Stimulated activated CD8-positive, alpha-beta memory T cell treated with anti-CD3 and anti-CD28 coated beads, Interleukin-15, amount 100 ng/mL, for 1 hour (primary cell): Measurements from ENCODE around the gene COL1A2.

Experiments
- DNase-seq: peaks from one replicate; pipeline ENCODE4 v3.0.0-alpha.2; 2020; ENCODE audit warnings: low read depth

COL1A2 gene

DNA sequence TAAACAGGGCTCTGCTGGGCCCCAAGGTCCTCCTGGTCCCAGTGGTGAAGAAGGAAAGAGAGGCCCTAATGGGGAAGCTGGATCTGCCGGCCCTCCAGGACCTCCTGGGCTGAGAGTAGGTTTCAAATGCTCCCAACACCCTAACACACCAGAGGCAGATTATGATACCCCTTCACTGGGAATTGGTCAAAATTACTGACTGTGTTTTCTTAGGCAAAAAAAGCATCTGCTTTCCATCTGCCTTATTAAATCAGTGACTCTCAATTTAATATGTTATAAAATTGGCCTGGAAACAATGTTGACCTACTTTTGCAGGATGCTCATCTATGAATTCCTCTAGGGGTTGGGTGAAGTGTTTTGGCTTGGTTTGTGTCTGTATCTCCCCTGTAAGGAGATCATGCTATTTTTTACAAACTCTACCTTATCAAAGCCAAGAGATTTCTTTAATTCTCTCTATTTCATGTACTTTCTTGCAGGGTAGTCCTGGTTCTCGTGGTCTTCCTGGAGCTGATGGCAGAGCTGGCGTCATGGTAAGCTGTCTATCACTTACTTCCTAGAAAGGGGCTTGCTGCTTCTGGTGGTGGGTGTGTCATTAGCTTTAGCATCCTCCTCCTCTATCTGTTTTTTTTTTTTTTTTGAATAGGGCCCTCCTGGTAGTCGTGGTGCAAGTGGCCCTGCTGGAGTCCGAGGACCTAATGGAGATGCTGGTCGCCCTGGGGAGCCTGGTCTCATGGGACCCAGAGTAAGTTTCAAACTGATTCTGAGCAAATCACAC, 15.9 kb downstream of the COL1A2 start:
- no peak for DNase-seq

DNA sequence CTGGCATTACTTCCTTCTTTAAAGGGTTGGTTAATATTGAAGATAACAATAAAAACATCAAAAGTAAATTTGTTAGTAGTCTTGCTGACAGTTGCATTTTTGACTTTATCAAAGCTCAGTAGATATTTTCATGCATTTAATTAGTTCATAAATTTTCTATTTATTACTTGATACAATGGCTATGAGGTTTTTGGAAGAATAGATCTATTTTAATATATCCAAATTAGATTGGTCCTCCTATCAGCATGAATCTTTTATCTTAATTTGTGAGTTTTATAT, 16.4 kb downstream of the COL1A2 start:
- DNase-seq, result no peak

DNA sequence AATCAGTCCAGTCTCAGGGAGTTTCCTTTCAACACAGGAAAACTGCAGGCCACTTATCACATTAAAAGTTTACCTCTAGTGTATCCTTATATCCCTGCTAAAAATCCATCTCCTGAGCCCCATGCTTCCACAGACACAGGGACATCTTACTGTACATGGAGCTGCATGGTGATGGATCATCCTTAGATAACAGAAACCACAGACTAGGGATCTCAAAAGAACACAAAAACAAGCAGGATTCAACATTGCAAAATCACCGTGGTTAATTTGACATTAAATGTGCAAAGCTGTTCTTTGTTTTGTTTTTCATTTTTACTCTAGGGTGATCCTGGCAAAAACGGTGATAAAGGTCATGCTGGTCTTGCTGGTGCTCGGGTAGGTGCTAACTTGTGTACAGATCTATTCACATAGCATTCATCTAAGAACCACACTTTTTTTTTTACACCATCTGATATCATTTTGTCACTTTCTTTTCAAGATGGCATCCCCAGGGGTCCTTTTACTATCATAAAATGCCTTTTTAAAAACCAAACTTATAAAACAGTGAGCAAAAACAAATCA, 18.1 kb downstream of the COL1A2 start:
- DNase-seq, result no peak

GRCh38 chr7:94414481-94414880, 19.8 kb downstream of the COL1A2 start:
- no peak for DNase-seq

GRCh38 chr7:94414980-94415379, 20.3 kb downstream of the COL1A2 start:
- no peak for DNase-seq

GRCh38 chr7:94417306-94417705, 22.6 kb downstream of the COL1A2 start:
- DNase-seq, result no peak

DNA sequence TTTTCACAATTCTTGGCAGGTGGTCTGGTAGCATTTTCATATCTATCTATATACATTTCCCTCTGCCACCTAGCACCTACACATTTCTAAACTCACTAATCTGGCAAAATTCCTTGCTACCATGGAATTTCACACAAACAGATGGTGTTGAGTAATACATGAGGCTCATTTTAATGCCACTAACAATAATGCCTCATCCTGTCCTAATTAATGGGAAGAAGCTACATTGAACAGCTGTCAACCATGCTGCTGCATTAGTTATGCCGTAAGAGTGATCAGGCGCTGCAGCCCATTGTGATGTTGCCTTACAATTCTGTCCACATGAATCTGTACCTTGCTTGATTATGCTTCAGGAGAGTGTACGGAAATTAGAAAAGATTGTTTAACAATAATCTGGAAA, 23.2 kb downstream of the COL1A2 start:
- no peak for DNase-seq

GRCh38 chr7:94418851-94419250, 24.2 kb downstream of the COL1A2 start:
- DNase-seq, result no peak

GRCh38 chr7:94420328-94420727, 25.6 kb downstream of the COL1A2 start:
- no peak for DNase-seq

GRCh38 chr7:94421681-94422080, 27.0 kb downstream of the COL1A2 start:
- no peak for DNase-seq

DNA sequence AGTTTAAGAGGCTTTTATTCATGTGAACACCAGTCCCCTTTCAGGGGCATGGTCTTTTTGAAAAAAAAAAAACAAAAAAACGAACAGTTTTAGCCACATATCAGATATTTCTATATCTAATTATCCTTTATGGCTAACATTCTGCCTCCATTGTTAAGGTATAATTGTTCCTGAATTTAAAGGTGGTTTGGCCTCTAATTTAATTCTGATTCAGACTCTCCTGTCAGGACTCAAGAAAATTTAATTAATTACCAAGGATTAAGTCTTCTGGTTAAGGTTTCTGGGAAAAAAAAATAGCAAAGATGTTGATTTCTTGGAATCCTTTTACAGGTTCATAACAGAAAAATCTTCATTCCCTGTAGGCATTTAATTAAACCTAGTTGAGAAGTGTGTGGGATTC, 27.4 kb downstream of the COL1A2 start:
- DNase-seq, result no peak

DNA sequence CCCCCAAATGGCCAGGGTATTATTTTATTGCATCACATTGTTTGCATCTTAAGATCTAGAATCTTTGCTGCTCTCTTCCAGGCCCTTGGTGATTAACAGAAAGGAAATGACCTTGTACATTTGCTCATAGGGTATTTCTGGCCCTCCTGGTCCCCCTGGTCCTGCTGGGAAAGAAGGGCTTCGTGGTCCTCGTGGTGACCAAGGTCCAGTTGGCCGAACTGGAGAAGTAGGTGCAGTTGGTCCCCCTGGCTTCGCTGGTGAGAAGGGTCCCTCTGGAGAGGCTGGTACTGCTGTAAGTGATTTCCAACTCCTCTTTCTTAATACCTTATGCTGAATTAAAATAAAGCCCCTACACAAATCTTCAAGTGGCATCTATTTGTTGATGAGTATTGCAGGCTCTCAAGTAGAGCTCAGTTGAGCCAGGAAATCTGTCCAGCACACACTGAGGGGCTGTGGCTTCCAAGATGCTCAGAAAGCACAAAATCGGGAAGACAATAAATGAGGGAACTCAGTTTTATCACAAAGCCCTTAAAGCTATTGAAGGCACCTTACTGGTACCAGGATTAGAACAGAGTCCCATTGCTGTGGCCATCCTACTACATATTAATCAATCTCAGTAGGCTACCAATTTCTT, 28.2 kb downstream of the COL1A2 start:
- no peak for DNase-seq

GRCh38 chr7:94423863-94424735, 29.4 kb downstream of the COL1A2 start:
- DNase-seq, result no peak

DNA sequence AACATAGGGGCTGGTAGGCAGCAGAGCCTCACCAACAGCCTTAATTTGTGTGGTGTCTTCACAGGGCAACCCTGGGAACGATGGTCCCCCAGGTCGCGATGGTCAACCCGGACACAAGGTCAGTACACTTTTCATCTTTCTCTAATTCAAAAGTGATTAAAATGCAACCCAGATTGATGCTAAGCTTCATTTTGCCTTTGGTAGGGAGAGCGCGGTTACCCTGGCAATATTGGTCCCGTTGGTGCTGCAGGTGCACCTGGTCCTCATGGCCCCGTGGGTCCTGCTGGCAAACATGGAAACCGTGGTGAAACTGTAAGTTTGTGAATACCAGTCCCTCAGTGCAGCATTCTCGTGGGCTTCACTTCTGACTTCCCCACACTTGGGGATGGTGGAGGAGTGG, 30.9 kb downstream of the COL1A2 start:
- no peak for DNase-seq

GRCh38 chr7:94426980-94427875, 32.5 kb downstream of the COL1A2 start:
- no peak for DNase-seq

DNA sequence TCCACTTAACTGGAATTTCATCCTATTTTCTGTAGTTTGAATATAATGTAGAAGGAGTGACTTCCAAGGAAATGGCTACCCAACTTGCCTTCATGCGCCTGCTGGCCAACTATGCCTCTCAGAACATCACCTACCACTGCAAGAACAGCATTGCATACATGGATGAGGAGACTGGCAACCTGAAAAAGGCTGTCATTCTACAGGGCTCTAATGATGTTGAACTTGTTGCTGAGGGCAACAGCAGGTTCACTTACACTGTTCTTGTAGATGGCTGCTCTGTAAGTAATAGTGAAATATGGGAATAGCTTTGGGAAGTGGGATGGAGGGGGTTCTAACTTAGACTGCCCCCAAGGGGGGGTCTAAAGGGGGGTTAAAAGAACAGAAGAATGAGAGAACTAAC, 34.5 kb downstream of the COL1A2 start:
- DNase-seq, result no peak

- no peak for DNase-seq
Observed at GRCh38 chr7:94431176-94431575, 36.5 kb downstream of the COL1A2 start.

GRCh38 chr7:94431619-94432280, 37.1 kb downstream of the COL1A2 start:
- DNase-seq, result no peak

DNA sequence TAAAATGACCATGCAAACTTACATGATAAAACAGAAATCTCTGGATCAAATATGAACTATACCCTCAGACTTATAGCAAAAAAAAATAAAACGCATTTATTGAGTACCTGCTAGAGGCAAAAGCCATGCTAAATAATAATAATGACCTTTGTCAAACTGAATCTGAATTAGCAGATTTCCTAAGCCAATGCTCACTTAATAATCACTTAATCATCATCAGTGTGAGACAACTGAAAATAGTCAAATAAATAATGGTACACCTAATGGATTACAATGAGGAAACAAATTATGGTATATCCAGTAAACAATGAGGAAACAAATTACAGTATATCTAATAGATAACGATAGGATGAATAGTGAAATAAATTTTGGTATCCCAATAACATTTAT, 37.6 kb downstream of the COL1A2 start:
- DNase-seq, result no peak

DNA sequence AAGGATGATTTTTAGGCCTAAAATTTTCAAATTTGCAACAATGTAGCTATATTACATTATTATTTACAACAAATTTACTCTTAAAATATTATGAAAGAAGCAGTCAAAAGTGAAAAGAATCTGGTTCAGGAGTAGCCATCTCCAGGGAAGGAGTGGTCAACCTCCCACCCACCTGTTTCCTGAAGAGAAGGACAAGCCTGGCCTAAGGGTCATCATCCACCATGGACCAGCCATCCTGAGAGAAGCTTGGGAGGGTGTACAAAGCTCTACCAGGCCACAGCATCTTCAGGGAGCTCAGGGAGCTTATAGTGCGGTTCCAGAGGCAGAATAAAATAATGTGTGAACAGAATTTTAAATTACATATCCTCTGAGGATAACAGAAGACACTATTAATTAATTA, 38.1 kb downstream of the COL1A2 start:
- no peak for DNase-seq

- no peak for DNase-seq
Observed at GRCh38 chr7:94433224-94433623, 38.5 kb downstream of the COL1A2 start.
